ENCODE data around the gene CEBPE. TPM values are rescaled to one million over a fixed set of nuclear protein-coding genes. Genes with fewer than 3 reads are reported as not detected.

Gene CEBPE
- total RNA-seq, 1 experiment from 2014 or later: not detected

DNA sequence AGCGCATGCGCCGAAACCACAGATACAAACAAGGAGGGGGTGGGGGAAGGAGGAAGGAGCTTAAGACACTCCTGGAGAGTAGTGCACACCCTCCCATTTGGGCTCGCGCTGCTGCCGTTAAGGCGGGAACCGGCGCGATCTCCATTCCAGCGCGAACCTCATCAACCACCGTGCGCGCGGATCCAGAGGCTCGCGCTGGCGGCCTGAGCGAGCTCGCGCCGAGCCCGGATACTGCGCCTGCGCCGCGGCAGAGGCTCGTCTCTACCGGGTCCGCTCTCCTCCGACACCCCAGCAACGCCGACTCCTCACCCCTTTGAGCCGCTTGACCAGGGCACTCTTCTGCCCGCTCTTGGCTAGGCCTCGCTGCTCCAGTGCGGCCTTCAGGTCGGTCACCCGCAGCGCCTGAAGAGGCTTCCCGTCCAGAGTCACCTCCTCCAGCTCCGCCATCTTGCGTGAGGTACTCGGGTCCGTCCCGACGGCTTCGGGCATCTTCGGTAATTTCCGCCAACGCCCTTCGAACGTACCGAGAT, 24.3 kb downstream of the CEBPE start, which contains the start of gene ACIN1:
TSS of gene ACIN1 (minus strand) at position 471 of the 530 bp plus-strand sequence. CDS start at position 447, 24 bp downstream.
- Histone ChIP-seq H3K79me2 (ENCODE audit: insufficient read depth, low read length) (peaks cover 85% of the 10 kb centered on the region), H3K4me2 (ENCODE audit: low read length) (peak within 1 kb of the TSS; percentile 95), H3K4me1 (ENCODE audit: control insufficient read depth in 1 of 2, insufficient read depth in 2 of 2, low read length in 2 of 2) (peaks cover 6 to 12% of the 10 kb centered on the region in 2 experiments; a peak in 2 of 4 replicates), H3K9me2 (ENCODE audit: insufficient read depth) (no peaks in the 10 kb centered on the region), H4K20me1 (ENCODE audit: insufficient read depth) (peaks cover 6% of the 10 kb centered on the region; the same call in 1 of the 2 replicates), H3K36me3 (ENCODE audit: control insufficient read depth in 1 of 2, insufficient read depth in 2 of 2, low read length in 2 of 2) (peaks cover 37 to 40% of the 10 kb centered on the region in 2 experiments), H3K27me3 (ENCODE audit: insufficient read depth, low read length) (no peaks in the 10 kb centered on the region), H3K27ac (ENCODE audit: low read depth, low read length) (peak within 1 kb of the TSS; percentile 87), H3K4me3 (replicated peaks in 1 of 2; ENCODE audit: low read depth in 1 of 2, low read length in 2 of 2) (peak within 1 kb of the TSS; percentile 90 to 96), H2AFZ (ENCODE audit: low read depth, low read length, poor library complexity, severe bottlenecking) (no peak within 1 kb of the TSS), H3K9ac (ENCODE audit: low read length) (peak within 1 kb of the TSS; percentile 94), H3K9me3 (ENCODE audit: control insufficient read depth in 1 of 2, insufficient read depth in 1 of 2, low read depth in 1 of 2, low read length in 2 of 2) (no peaks in the 10 kb centered on the region)
- RAD21 ChIA-PET (ENCODE audit: low non-redundant PET in 1 of 2, low total read pairs in 2 of 2, uncharacterized antibody in 2 of 2, unreplicated experiment in 2 of 2): interaction anchor here (1.0 to 1.6 kb wide), 4 partner anchors 23 to 26 kb away, joined by 3 to 5 read pairs (median 3); no protein-coding TSS in a partner anchor
- TF ChIP-seq YY1 (IDR thresholded peaks at IDR 0.05; ENCODE audit: extremely low read depth, insufficient replicate concordance, low read depth, low read length): peak; percentile 93
- no peak for TF ChIP-seq SRF (IDR thresholded peaks at IDR 0.05; ENCODE audit: low read depth)
- TF ChIP-seq POLR2AphosphoS5 (IDR thresholded peaks at IDR 0.05; ENCODE audit: low read depth, low read length): peak; percentile 69
- TSS peak; percentile 67 for BruUV-seq (replicated peaks)
- ATAC-seq (peak; percentile 63), DNase-seq (ENCODE audit: low read depth, low spot score) (peak; percentile 74)
- CTCF ChIA-PET: interaction anchor here (0.7 to 3.0 kb wide), 17 partner anchors 9 to 242 kb away, joined by 3 to 64 read pairs (median 6); partner anchors contain the start of genes CDH24 and PRMT5
- POLR2A ChIA-PET: interaction anchor here (0.6 to 2.2 kb wide), 27 partner anchors 9 to 1272 kb away, joined by 3 to 35 read pairs (median 5); partner anchors contain the start of genes AJUBA, BCL2L2, HAUS4 and HOMEZ
- intact Hi-C loops (cut with micrococcal nuclease): loop anchor here (2.0 kb wide), 1 partner anchor 26 kb away; no protein-coding TSS in a partner anchor

- peaks cover 6 to 12% of the 10 kb centered on the region in 2 experiments; a peak in 2 of 4 replicates for H3K4me1 ChIP-seq (ENCODE audit: control insufficient read depth in 1 of 2, insufficient read depth in 2 of 2, low read length in 2 of 2)
- peaks cover 90% of the 10 kb centered on the region for H3K79me2 ChIP-seq (ENCODE audit: insufficient read depth, low read length)
- peak overlapping the region; percentile 90 to 96 for H3K4me3 ChIP-seq (replicated peaks in 1 of 2; ENCODE audit: low read depth in 1 of 2, low read length in 2 of 2)
- RAD21 ChIA-PET (ENCODE audit: low non-redundant PET in 1 of 2, low total read pairs in 2 of 2, uncharacterized antibody in 2 of 2, unreplicated experiment in 2 of 2): interaction anchor here (0.6 to 1.6 kb wide), 5 partner anchors 22 to 113 kb away, joined by 3 to 5 read pairs (median 3); no protein-coding TSS in a partner anchor
- ATAC-seq (no peak), DNase-seq (ENCODE audit: low read depth, low spot score) (no peak)
- no peak overlapping the region for H2AFZ ChIP-seq (ENCODE audit: low read depth, low read length, poor library complexity, severe bottlenecking)
- TF ChIP-seq CTCF (IDR thresholded peaks at IDR 0.05 in 2 of 3, conservative IDR thresholded peaks at IDR 0.05 in 1 of 3; ENCODE audit: borderline replicate concordance in 1 of 3, insufficient read depth in 1 of 3, low read depth in 2 of 3, low read length in 2 of 3): peak; percentile 19 to 27 (median 24); a peak in 3 of 6 replicates
- no peak for TF ChIP-seq POLR2AphosphoS5 (IDR thresholded peaks at IDR 0.05; ENCODE audit: low read depth, low read length)
- TF ChIP-seq CEBPB (IDR thresholded peaks at IDR 0.05; ENCODE audit: low read depth): no peak
- peak overlapping the region; percentile 94 for H3K9ac ChIP-seq (ENCODE audit: low read length)
- H3K27ac ChIP-seq (ENCODE audit: low read depth, low read length): peak overlapping the region; percentile 87
- no peaks in the 10 kb centered on the region for H3K9me3 ChIP-seq (ENCODE audit: control insufficient read depth in 1 of 2, insufficient read depth in 1 of 2, low read depth in 1 of 2, low read length in 2 of 2)
- intact Hi-C loops (cut with micrococcal nuclease): loop anchor here (2.0 kb wide), 1 partner anchor 25 kb away; no protein-coding TSS in a partner anchor
- no peaks in the 10 kb centered on the region for H3K27me3 ChIP-seq (ENCODE audit: insufficient read depth, low read length)
- H4K20me1 ChIP-seq (ENCODE audit: insufficient read depth): peaks cover 6% of the 10 kb centered on the region; the same call in 1 of the 2 replicates
- CTCF ChIA-PET: interaction anchor here (0.7 to 3.0 kb wide), 14 partner anchors 8 to 242 kb away, joined by 3 to 64 read pairs (median 6); partner anchors contain the start of genes CDH24 and PRMT5
- H3K36me3 ChIP-seq (ENCODE audit: control insufficient read depth in 1 of 2, insufficient read depth in 2 of 2, low read length in 2 of 2): peaks cover 40 to 45% of the 10 kb centered on the region in 2 experiments
- H3K4me2 ChIP-seq (ENCODE audit: low read length): peak overlapping the region; percentile 95
- POLR2A ChIA-PET: interaction anchor here (0.8 to 2.2 kb wide), 21 partner anchors 9 to 1272 kb away, joined by 3 to 35 read pairs (median 7); partner anchors contain the start of genes AJUBA, BCL2L2, HAUS4 and HOMEZ
- no TSS peak for BruUV-seq (replicated peaks)
- H3K9me2 ChIP-seq (ENCODE audit: insufficient read depth): no peaks in the 10 kb centered on the region
These were observed 24.9 kb downstream of the CEBPE start for GRCh38 chr14:23093991-23094665.
